HCT116 (cell line): ENCODE measurements around the gene GM2A. TPM values are rescaled to one million over a fixed set of nuclear protein-coding genes. Genes with fewer than 3 reads are reported as not detected.

Source experiments
- ATAC-seq: fragments of 200-7000 bp; cut with Tn5 transposase; 2 replicates; pipeline ENCODE4 v1.9.1; 2020; ENCODE audit warnings: mild to moderate bottlenecking, moderate library complexity
- BruUV-seq: library from RNA; stranded (reverse); fragments of 400-500 nt; replicated peaks from 2 replicates; lab custom pipeline; 2021; lab: Mats Ljungman, UMichigan
- CTCF ChIA-PET: fragments of 300-600 bp; sonication (Branson Sonifier 250); formaldehyde crosslinking; loops from one replicate; lab custom pipeline; 2021; ENCODE audit warnings: antibody characterized with exemption; lab: Charles Lee
- POLR2A ChIA-PET: fragments of 300-600, 350-600 bp; sonication (Branson Sonifier 250); formaldehyde crosslinking; loops from one replicate; lab custom pipeline; 2021; ENCODE audit warnings: antibody characterized with exemption; lab: Charles Lee
- RAD21 ChIA-PET, 2 experiments: fragments of 300-600 bp; sonication (Branson Sonifier 250); formaldehyde crosslinking; loops; one replicate each; lab custom pipeline; 2023; ENCODE audit warnings: low total read pairs in 2 of 2; ENCODE audit not compliant: uncharacterized antibody in 2 of 2, unreplicated experiment in 2 of 2, low non-redundant PET in 1 of 2; lab: Charles Lee
- DNase-seq: peaks from one replicate; pipeline ENCODE4 v3.0.0-alpha.2; 2010; ENCODE audit warnings: low read depth, low spot score
- H2AFZ ChIP-seq: fragments of 200-600 bp; shearing (Covaris generic), sonication (generic); 2 replicates; pipeline ENCODE4 v1.6.1; 2017; ENCODE audit warnings: low read depth, mixed run types, mixed read lengths, antibody characterized with exemption, low read length; ENCODE audit not compliant: poor library complexity, severe bottlenecking
- H3K27ac ChIP-seq: 2 replicates; pipeline ENCODE4 v1.5.1; 2012; ENCODE audit warnings: low read depth, low read length
- H3K27me3 ChIP-seq: fragments of 200-600 bp; sonication (generic); 2 replicates; pipeline ENCODE4 v1.6.1; 2016; ENCODE audit warnings: mixed run types, low read length, mixed read lengths; ENCODE audit not compliant: insufficient read depth
- H3K36me3 ChIP-seq, 2 experiments: fragments of 200-500 bp in 1 of 2; fragments of 200-600 bp in 1 of 2; sonication (Bioruptor generic) in 1 of 2; sonication (generic) in 1 of 2; 2 replicates each; pipeline versions ENCODE4 v1.5.1 to v1.6.1; 2014 to 2016; ENCODE audit warnings: low read length in 2 of 2, inconsistent platforms in 1 of 2, mixed read lengths in 1 of 2, mixed run types in 1 of 2; ENCODE audit not compliant: insufficient read depth in 2 of 2, control insufficient read depth in 1 of 2
- H3K4me1 ChIP-seq, 2 experiments: fragments of 200-600 bp in 1 of 2; sonication (generic) in 1 of 2; 2 replicates each; pipeline versions ENCODE4 v1.5.1 to v1.6.1; 2012 to 2017; ENCODE audit warnings: low read length in 2 of 2, inconsistent platforms in 1 of 2, mild to moderate bottlenecking in 1 of 2, mixed read lengths in 1 of 2, mixed run types in 1 of 2, moderate library complexity in 1 of 2; ENCODE audit not compliant: insufficient read depth in 2 of 2, control insufficient read depth in 1 of 2
- H3K4me2 ChIP-seq: fragments of 200-600 bp; sonication (generic); 2 replicates; pipeline ENCODE4 v1.6.1; 2017; ENCODE audit warnings: mixed run types, low read length, mixed read lengths
- H3K4me3 ChIP-seq, 2 experiments: fragments of 200-600 bp in 1 of 2; sonication (generic) in 1 of 2; replicated peaks in 1 of 2; 2 replicates each; pipeline ENCODE4 v1.5.1; 2011 to 2016; ENCODE audit warnings: low read length in 2 of 2, control low read depth in 1 of 2, low read depth in 1 of 2, mild to moderate bottlenecking in 1 of 2, mixed read lengths in 1 of 2, mixed run types in 1 of 2
- H3K79me2 ChIP-seq: fragments of 200-600 bp; sonication (generic); 2 replicates; pipeline ENCODE4 v1.6.1; 2017; ENCODE audit warnings: mild to moderate bottlenecking, mixed run types, low read length, moderate library complexity, mixed read lengths; ENCODE audit not compliant: insufficient read depth
- H3K9ac ChIP-seq: fragments of 200-600 bp; sonication (generic); 2 replicates; pipeline ENCODE4 v1.6.1; 2016; ENCODE audit warnings: low read length, mixed read lengths
- H3K9me2 ChIP-seq: fragments of 200-600 bp; sonication (generic), shearing (Covaris generic); 2 replicates; pipeline ENCODE4 v1.6.1; 2017; ENCODE audit warnings: mixed run types, mild to moderate bottlenecking, moderate library complexity; ENCODE audit not compliant: insufficient read depth
- H3K9me3 ChIP-seq, 2 experiments: fragments of 200-500 bp in 1 of 2; fragments of 200-600 bp in 1 of 2; sonication (Bioruptor generic) in 1 of 2; sonication (generic) in 1 of 2; 2 replicates each; pipeline ENCODE4 v1.6.1; 2014 to 2017; ENCODE audit warnings: low read length in 2 of 2, mixed read lengths in 2 of 2, inconsistent platforms in 1 of 2, low read depth in 1 of 2, mild to moderate bottlenecking in 1 of 2, mixed run types in 1 of 2, moderate library complexity in 1 of 2; ENCODE audit not compliant: control insufficient read depth in 1 of 2, insufficient read depth in 1 of 2
- H4K20me1 ChIP-seq: fragments of 200-600 bp; sonication (generic), shearing (Covaris generic); 2 replicates; pipeline ENCODE4 v1.6.1; 2017; ENCODE audit warnings: mixed run types, mild to moderate bottlenecking, moderate library complexity; ENCODE audit not compliant: insufficient read depth
- ATF3 ChIP-seq: IDR thresholded peaks from 2 replicates; pipeline ENCODE4 v1.6.1; 2012
- CBX3 ChIP-seq: IDR thresholded peaks from 2 replicates; pipeline ENCODE4 v1.6.1; 2012; ENCODE audit warnings: low read depth
- CEBPB ChIP-seq: IDR thresholded peaks from 2 replicates; pipeline ENCODE4 v1.6.1; 2012; ENCODE audit warnings: low read depth
- CTCF ChIP-seq, 3 experiments: fragments of 200-600 bp in 1 of 3; sonication (generic) in 1 of 3; IDR thresholded peaks in 2 of 3; conservative IDR thresholded peaks in 1 of 3; 2 replicates each; pipeline ENCODE4 v1.5.1; 2012 to 2017; ENCODE audit warnings: low read depth in 2 of 3, low read length in 2 of 3, antibody characterized with exemption in 1 of 3, borderline replicate concordance in 1 of 3, control low read depth in 1 of 3, mild to moderate bottlenecking in 1 of 3, mixed read lengths in 1 of 3, mixed run types in 1 of 3, moderate library complexity in 1 of 3; ENCODE audit not compliant: insufficient read depth in 1 of 3
- EGR1 ChIP-seq: IDR thresholded peaks from 2 replicates; pipeline ENCODE4 v1.6.1; 2012; ENCODE audit warnings: low read depth
- ELF1 ChIP-seq: IDR thresholded peaks from 2 replicates; pipeline ENCODE4 v1.6.1; 2012; ENCODE audit warnings: low read depth, borderline replicate concordance
- EZH2 ChIP-seq: fragments of 200-600 bp; sonication (generic); IDR thresholded peaks from 2 replicates; pipeline ENCODE4 v1.6.1; 2017; ENCODE audit warnings: antibody characterized with exemption, mixed run types
- EZH2phosphoT487 ChIP-seq: fragments of 200-600 bp; IDR thresholded peaks from 2 replicates; pipeline ENCODE4 v1.6.1; 2018; ENCODE audit warnings: antibody characterized with exemption, borderline replicate concordance
- FOSL1 ChIP-seq: IDR thresholded peaks from 2 replicates; pipeline ENCODE4 v1.6.1; 2012; ENCODE audit warnings: low read depth
- JUND ChIP-seq: IDR thresholded peaks from 2 replicates; pipeline ENCODE4 v1.6.1; 2012
- MAX ChIP-seq: IDR thresholded peaks from 2 replicates; pipeline ENCODE4 v1.6.1; 2012
- POLR2A ChIP-seq: IDR thresholded peaks from 2 replicates; pipeline ENCODE4 v1.7.0; 2011; ENCODE audit warnings: borderline replicate concordance; ENCODE audit not compliant: insufficient read depth, insufficient read length; ENCODE audit errors: extremely low read depth
- RAD21 ChIP-seq: IDR thresholded peaks from 2 replicates; pipeline ENCODE4 v1.6.1; 2012; ENCODE audit warnings: low read depth, mild to moderate bottlenecking
- REST ChIP-seq: IDR thresholded peaks from 2 replicates; pipeline ENCODE4 v1.6.1; 2012; ENCODE audit warnings: low read depth
- SIN3A ChIP-seq: IDR thresholded peaks from 2 replicates; pipeline ENCODE4 v1.6.1; 2012; ENCODE audit warnings: low read depth
- SP1 ChIP-seq: IDR thresholded peaks from 2 replicates; pipeline ENCODE4 v1.6.1; 2012; ENCODE audit warnings: low read depth
- SRF ChIP-seq: IDR thresholded peaks from 2 replicates; pipeline ENCODE4 v1.6.1; 2012; ENCODE audit warnings: low read depth
- YY1 ChIP-seq: IDR thresholded peaks from 2 replicates; pipeline ENCODE4 v1.6.1; 2011; ENCODE audit warnings: low read length, low read depth, moderate library complexity, mild to moderate bottlenecking; ENCODE audit not compliant: insufficient replicate concordance; ENCODE audit errors: extremely low read depth
- ZBTB33 ChIP-seq: IDR thresholded peaks from 2 replicates; pipeline ENCODE4 v1.6.1; 2011; ENCODE audit warnings: mild to moderate bottlenecking, low read length, moderate library complexity; ENCODE audit not compliant: insufficient replicate concordance; ENCODE audit errors: extremely low read depth
- ZFX ChIP-seq: fragments of 450-650 bp; IDR thresholded peaks from 2 replicates; pipeline ENCODE4 v1.6.1; 2017
- intact Hi-C: fragments of 100-400 bp; cut with micrococcal nuclease; formaldehyde crosslinking; loops from 2 replicates; pipeline ENCODE4 v1.10.0; 2022
- total RNA-seq: library from RNA; stranded (reverse); gene quantifications from one replicate; pipeline ENCODE4 v1.2.1, GENCODE V29; 2021; ENCODE audit not compliant: unreplicated experiment

Gene GM2A
- total RNA-seq, 1 experiment from 2014 or later, result 25.0 TPM

- H3K4me3 ChIP-seq, result no peak overlapping the region
- no TSS peak for BruUV-seq
- ChIA-PET POLR2A (no interaction called here), CTCF (no interaction called here), RAD21 (no interaction called here)
- intact Hi-C loops, result no loop called here
- ATAC-seq (no peak), DNase-seq (no peak)
- TF ChIP-seq FOSL1 (no peak), MAX (no peak), ATF3 (no peak), RAD21 (no peak), EGR1 (no peak), CTCF (IDR thresholded peaks at IDR 0.05 in 2 of 3, conservative IDR thresholded peaks at IDR 0.05 in 1 of 3; ENCODE audit: borderline replicate concordance in 1 of 3, insufficient read depth in 1 of 3, low read depth in 2 of 3, low read length in 2 of 3) (no peak), EZH2phosphoT487 (no peak), SIN3A (no peak), JUND (no peak), POLR2A (no peak), SRF (no peak), CEBPB (no peak), SP1 (no peak), YY1 (no peak), ZBTB33 (no peak), EZH2 (no peak), ELF1 (no peak), CBX3 (no peak), REST (no peak), ZFX (no peak)
- no peak overlapping the region for H3K9ac ChIP-seq
- no peaks in the 10 kb centered on the region for H3K9me2 ChIP-seq
- no peak overlapping the region for H3K27ac ChIP-seq
- no peaks in the 10 kb centered on the region for H3K79me2 ChIP-seq
- H3K4me2 ChIP-seq, result no peak overlapping the region
- H3K36me3 ChIP-seq, result no peaks in the 10 kb centered on the region
- H3K27me3 ChIP-seq, result no peaks in the 10 kb centered on the region
- H4K20me1 ChIP-seq, result no peaks in the 10 kb centered on the region
- no peaks in the 10 kb centered on the region for H3K9me3 ChIP-seq
- no peak overlapping the region for H2AFZ ChIP-seq
- H3K4me1 ChIP-seq, result peaks cover 8 to 9% of the 10 kb centered on the region in 2 experiments; a peak in 2 of 4 replicates
Measured at GRCh38 chr5:151244206-151244605, 8.8 kb upstream of the GM2A start.
